ENCODE data around the gene SFMBT2.

SFMBT2 gene

DNA sequence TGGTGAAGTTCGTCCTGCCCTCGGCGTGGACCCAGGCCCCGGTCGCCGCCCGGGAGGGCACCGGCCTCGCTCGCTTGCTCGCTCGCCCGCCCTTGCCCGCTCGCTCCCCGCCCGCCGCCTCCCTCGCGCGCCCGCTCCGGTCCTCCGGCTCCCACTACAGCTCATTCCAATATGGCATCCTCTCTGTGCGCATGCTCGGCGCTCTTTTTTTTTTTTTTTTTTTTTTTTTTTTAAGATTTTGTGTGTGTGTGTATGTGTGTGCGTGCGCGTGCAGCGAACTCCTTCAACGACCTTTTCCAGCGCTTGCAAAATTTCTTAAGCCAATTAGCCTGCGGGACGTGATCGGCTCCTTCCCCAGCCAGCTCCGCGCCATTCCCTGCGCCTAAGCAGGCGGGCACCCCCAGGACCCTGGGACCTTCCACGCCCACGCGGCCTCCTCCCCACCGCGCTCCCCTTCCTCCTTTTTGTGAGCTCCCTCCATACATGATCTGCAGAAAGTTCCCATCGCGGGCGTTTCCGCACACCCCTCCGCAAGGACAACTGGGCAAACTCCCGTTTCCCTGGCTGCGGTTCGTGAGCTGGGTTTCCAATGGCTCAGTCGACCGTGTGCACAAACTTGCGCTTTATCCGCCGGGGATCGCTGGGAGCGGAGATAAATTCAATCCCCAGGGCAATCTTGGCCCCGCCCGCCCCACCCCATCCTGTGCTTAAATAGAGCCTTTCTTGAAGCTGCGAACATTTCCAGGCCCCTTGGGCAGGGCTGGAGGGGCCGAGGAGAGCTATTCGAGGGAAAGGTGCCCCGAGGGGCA is at the start of gene SFMBT2:
Gene SFMBT2, minus strand, starts transcription at position 173 of the 809 bp plus-strand sequence. CDS start 29,136 bp downstream, outside the sequence.
- TF ChIP-seq, protein P1, sequence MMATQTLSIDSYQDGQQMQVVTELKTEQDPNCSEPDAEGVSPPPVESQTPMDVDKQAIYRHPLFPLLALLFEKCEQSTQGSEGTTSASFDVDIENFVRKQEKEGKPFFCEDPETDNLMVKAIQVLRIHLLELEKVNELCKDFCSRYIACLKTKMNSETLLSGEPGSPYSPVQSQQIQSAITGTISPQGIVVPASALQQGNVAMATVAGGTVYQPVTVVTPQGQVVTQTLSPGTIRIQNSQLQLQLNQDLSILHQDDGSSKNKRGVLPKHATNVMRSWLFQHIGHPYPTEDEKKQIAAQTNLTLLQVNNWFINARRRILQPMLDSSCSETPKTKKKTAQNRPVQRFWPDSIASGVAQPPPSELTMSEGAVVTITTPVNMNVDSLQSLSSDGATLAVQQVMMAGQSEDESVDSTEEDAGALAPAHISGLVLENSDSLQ (IDR thresholded peaks at IDR 0.05) = no peak
- TF ChIP-seq L3MBTL2 (conservative IDR thresholded peaks at IDR 0.05) (peak; percentile 76), ZNF384 (IDR thresholded peaks at IDR 0.05) (peak; percentile 100)
- DNase-seq (ENCODE audit: extremely low spot score) = peak; percentile 76
- POLR2A ChIA-PET = interaction anchor here (0.7 to 1.7 kb wide), 13 partner anchors 9 to 284 kb away, joined by 3 to 8 read pairs (median 3); no protein-coding TSS in a partner anchor
- CTCF ChIA-PET = interaction anchor here (0.6 to 1.2 kb wide), 7 partner anchors 8 to 682 kb away, joined by 3 to 5 read pairs (median 4); no protein-coding TSS in a partner anchor

DNA sequence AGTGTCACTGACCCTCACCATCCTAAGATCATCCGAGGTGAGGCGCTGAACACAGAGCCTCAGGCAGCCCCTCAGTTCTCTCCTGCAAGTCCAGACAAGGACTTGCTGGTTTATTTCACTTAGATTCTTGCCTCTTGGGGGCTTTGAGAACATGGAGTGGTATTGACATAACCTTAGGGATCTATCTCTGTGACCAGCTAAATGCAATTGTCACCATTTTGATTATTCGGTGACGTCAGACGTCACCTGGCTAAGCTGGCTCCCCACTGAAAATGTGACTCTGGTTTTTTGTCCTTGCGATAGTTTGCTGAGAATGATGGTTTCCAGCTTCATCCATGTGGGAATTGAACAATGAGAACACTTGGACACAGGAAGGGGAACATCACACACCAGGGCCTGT is 49.2 kb upstream of the SFMBT2 start:
- ChIA-PET CTCF (interaction anchor here (0.6 kb wide), 1 partner anchor 548 kb away, joined by 3 read pairs; no protein-coding TSS in a partner anchor), POLR2A (no interaction called here)

DNA sequence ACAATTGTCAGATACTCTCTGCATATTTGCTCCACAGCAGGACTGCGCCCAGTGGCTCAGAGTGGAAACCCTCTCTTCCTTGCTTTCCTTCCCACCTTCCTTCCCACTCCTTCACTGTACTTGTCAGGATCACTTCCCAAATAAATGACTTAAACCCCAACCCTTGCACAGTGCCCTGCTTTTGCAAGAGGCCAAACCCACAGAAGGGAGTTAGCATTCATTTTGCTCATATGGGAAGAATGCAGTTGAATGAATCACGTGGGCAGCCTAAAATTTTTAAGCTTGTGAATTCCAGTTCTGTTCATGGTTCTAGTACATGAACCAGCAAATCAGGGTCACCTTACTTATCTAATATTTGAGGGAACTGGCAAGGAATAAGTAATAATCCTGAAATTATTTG is 47.7 kb upstream of the SFMBT2 start:
- CTCF ChIA-PET = no interaction called here

More for the DNA sequence above, 49.2 kb upstream of the SFMBT2 start:
- TF ChIP-seq LEF1 (IDR thresholded peaks at IDR 0.05; ENCODE audit: borderline replicate concordance) = no peak
- no peak for TF ChIP-seq ELF4 (IDR thresholded peaks at IDR 0.05)
- no peak for TF ChIP-seq L3MBTL2 (conservative IDR thresholded peaks at IDR 0.05)
- no peak for TF ChIP-seq SUZ12 (IDR thresholded peaks at IDR 0.05)
- TF ChIP-seq BHLHE40 (IDR thresholded peaks at IDR 0.05; ENCODE audit: borderline replicate concordance) = no peak
- no peak for TF ChIP-seq NFRKB (IDR thresholded peaks at IDR 0.05)
- TF ChIP-seq, protein P1 (IDR thresholded peaks at IDR 0.05) = no peak
- TF ChIP-seq TARDBP (IDR thresholded peaks at IDR 0.05) = no peak
- no peak for TF ChIP-seq HDGF (IDR thresholded peaks at IDR 0.05; ENCODE audit: borderline replicate concordance)
- TF ChIP-seq ZNF384 (IDR thresholded peaks at IDR 0.05) = no peak
- TF ChIP-seq CTBP1 (IDR thresholded peaks at IDR 0.05; ENCODE audit: borderline replicate concordance) = no peak
- TF ChIP-seq FOXK2 (IDR thresholded peaks at IDR 0.05) = no peak
- TF ChIP-seq SP1 (IDR thresholded peaks at IDR 0.05) = no peak
- TF ChIP-seq ARNT (IDR thresholded peaks at IDR 0.05) = no peak
- TF ChIP-seq FOXM1 (IDR thresholded peaks at IDR 0.05; ENCODE audit: borderline replicate concordance) = no peak
- DNase-seq (ENCODE audit: extremely low spot score) = no peak

DNA sequence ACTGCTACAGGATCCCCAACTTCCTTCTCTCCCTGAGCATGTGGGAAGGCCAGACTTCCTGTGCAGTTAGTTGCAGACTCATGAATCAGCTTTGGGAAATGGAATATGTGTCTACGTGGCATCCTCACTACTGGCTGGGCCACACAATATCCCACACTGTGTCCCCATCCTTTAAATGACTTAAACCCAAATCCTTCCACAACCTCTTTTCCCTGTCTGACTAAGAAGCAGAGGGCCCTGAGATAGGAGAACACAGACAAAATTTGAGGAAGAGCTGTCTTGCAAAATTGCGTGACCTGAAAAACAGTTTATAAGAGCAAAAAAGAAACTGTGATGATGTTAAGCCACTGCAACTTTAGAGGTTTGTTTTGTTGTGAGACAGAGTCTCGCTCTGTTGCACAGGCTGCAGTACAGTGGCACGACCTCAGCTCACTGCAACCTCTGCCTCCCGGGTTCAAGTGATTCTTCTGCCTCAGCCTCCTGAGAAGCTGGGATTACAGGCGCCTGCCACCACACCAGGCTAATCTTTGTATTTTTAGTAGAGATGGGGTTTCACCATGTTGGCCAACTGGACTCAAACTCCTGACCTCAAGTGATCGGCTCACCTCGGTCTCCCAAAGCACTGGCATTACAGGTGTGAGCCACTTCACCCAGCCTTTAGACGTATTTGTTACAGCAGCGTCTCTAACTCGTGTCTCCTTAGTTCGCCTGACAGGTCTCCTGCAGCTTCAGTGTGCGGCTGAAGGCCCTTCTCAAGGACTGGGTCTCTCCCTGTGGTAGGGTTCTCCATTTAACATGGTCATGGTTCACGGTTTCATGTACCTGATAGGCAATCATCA is 46.9 kb upstream of the SFMBT2 start:
- ChIA-PET CTCF (no interaction called here), POLR2A (no interaction called here)
- TF ChIP-seq NFRKB (IDR thresholded peaks at IDR 0.05) = no peak
- no peak for TF ChIP-seq ARNT (IDR thresholded peaks at IDR 0.05)
- no peak for TF ChIP-seq BHLHE40 (IDR thresholded peaks at IDR 0.05; ENCODE audit: borderline replicate concordance)
- TF ChIP-seq FOXM1 (IDR thresholded peaks at IDR 0.05; ENCODE audit: borderline replicate concordance) = no peak
- TF ChIP-seq ELF4 (IDR thresholded peaks at IDR 0.05) = no peak
- TF ChIP-seq, protein P1 (IDR thresholded peaks at IDR 0.05) = no peak
- TF ChIP-seq CTBP1 (IDR thresholded peaks at IDR 0.05; ENCODE audit: borderline replicate concordance) = no peak
- no peak for TF ChIP-seq FOXA1 (IDR thresholded peaks at IDR 0.05)
- no peak for TF ChIP-seq TARDBP (IDR thresholded peaks at IDR 0.05)
- no peak for TF ChIP-seq ZNF384 (IDR thresholded peaks at IDR 0.05)
- TF ChIP-seq SP1 (IDR thresholded peaks at IDR 0.05) = no peak
- no peak for TF ChIP-seq L3MBTL2 (conservative IDR thresholded peaks at IDR 0.05)
- no peak for TF ChIP-seq HDGF (IDR thresholded peaks at IDR 0.05; ENCODE audit: borderline replicate concordance)
- no peak for TF ChIP-seq SUZ12 (IDR thresholded peaks at IDR 0.05)
- no peak for TF ChIP-seq FOXK2 (IDR thresholded peaks at IDR 0.05)
- no peak for TF ChIP-seq LEF1 (IDR thresholded peaks at IDR 0.05; ENCODE audit: borderline replicate concordance)
- no peak for DNase-seq (ENCODE audit: extremely low spot score)

More for the DNA sequence above, 47.7 kb upstream of the SFMBT2 start:
- DNase-seq (ENCODE audit: extremely low spot score) = no peak
- POLR2A ChIA-PET = no interaction called here
- TF ChIP-seq FOXM1 (IDR thresholded peaks at IDR 0.05; ENCODE audit: borderline replicate concordance) (no peak), L3MBTL2 (conservative IDR thresholded peaks at IDR 0.05) (no peak), BHLHE40 (IDR thresholded peaks at IDR 0.05; ENCODE audit: borderline replicate concordance) (no peak), FOXA1 (IDR thresholded peaks at IDR 0.05) (no peak), TARDBP (IDR thresholded peaks at IDR 0.05) (no peak), ELF4 (IDR thresholded peaks at IDR 0.05) (no peak)
- TF ChIP-seq, protein P1 (IDR thresholded peaks at IDR 0.05) = no peak

DNA sequence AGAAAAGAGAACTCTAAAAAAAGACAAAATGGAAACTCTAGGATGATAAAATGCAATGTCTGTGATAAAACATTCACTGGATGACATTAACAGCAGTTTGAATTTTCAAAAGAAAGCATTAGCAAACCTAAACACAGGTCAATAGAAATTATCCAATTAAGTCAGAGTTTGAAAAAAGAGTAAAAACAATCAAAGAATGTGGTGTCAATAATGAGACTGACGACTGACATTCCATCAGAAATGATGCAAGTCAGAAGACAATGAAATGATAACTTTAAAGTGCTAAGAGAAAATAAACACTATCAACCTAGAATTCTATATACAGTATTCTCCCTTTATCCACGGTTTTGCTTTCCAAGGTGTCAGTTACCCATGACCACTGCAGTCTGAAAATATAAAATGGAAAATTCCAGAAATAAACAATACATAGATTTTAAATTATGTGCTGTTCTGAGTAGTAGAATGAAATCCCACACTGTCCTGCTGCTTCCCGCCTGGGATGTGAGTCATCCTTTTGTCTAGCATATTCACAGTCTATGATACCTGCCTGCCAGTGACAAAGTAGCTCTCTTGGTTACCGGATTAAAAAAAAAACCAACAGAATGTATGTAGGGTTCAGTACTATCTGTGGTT is 38.3 kb upstream of the SFMBT2 start:
- ChIA-PET CTCF (no interaction called here), POLR2A (no interaction called here)
- no peak for DNase-seq (ENCODE audit: extremely low spot score)
- TF ChIP-seq BHLHE40 (IDR thresholded peaks at IDR 0.05; ENCODE audit: borderline replicate concordance) = no peak
- TF ChIP-seq TARDBP (IDR thresholded peaks at IDR 0.05) = no peak
- no peak for TF ChIP-seq ZNF384 (IDR thresholded peaks at IDR 0.05)
- no peak for TF ChIP-seq FOXA1 (IDR thresholded peaks at IDR 0.05)
- TF ChIP-seq ARNT (IDR thresholded peaks at IDR 0.05) = no peak
- TF ChIP-seq ELF4 (IDR thresholded peaks at IDR 0.05) = no peak
- no peak for TF ChIP-seq FOXM1 (IDR thresholded peaks at IDR 0.05; ENCODE audit: borderline replicate concordance)

All from HEK293T (cell line).